RPMI7951 (cell line): Measurements from ENCODE around the gene BBIP1. TPM values are rescaled to one million over a fixed set of nuclear protein-coding genes. Genes with fewer than 3 reads are reported as not detected.
A peak's percentile ranks its signal among the peaks of the same experiment; 100 is the strongest.
"Not testable (repeated sequence)": the region's sequence is repeated elsewhere in the genome, so short reads cannot be mapped to it uniquely, and the experiment has no call there.

Experiments
- DNase-seq: peaks from one replicate; pipeline ENCODE4 v3.0.0-alpha.2; 2012; ENCODE audit warnings: low read depth
- total RNA-seq: library from RNA; depleted of rRNA; stranded (reverse); fragments of >200 nt; shearing (Covaris generic); gene quantifications from 2 replicates; pipeline ENCODE4 v1.2.3, GENCODE V29; 2014

The BBIP1 gene
- total RNA-seq, 1 experiment from 2014 or later = 37.7 TPM

DNA sequence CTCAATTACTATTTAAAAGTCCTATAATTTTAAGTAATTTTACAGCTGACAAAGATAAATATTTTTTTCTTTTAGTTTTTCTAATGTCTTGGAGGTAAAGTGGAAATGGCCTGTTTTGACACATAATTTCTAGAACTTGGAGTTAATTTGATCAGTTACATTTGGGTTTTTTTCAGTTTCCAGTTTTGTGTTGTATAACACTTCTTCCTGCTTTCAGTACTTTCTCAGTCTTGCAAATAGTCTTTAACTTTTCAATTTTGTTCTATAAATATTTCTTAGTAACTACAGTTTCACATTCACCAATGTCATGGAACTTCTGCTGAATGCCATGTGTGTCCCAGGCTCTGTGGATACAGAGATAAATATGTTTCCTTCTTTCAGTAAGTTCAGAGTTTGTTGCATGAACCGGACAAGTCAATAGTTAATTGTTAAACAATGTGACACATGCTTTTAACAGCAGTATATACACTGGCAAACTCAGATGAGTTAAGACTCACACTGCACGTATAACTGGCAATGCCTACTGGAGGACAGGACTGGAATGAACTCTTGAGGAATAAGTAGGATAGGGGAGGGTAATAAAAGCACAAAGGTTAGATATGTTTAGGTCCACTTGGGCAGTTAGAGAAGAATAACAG, 5.0 kb upstream of the BBIP1 start:
- peak; percentile 7 for DNase-seq

DNA sequence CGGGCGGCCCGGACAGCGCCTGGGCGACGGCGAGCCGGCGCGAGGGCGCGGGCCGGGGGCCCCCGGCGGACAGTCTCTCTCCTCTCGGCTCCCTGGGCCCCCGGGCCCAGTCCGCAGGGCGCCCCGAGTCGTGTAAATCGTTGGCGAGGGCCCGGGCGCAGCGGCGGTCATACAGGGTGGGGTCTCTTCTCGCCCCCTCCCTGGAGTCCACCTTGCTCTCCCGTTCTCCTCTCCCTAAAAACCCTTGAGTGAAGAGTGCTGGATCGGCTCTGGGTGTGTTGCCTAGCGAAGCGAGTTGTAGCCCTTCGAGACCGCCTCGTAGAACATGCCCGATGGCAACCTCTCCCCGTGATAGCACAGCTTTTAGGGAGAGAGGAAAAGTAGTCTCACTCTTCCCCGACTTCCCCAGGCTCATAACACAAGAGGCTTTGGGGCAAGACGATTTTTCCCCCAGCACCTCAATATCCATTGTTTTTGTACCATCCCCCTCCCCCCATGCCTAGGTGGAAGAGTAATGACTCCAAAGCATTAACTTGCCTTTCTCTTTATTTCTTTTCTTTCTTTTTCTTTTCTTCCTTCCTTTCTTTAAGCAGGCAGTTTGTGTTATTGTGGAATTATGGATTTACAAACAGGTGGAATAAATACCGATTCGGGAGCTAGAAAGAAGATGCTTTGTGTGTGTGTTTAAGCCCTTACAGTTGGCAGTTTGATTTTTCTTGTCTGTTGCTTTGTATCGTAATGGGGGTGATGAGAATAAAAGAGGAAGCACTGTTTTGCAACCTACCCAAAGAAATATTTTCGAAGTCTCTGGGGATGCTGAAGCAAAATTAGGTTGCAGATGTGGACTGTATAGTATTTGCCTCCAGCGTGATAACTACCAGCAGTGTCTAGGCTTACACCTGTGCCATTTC, 1.2 kb upstream of the BBIP1 start:
- DNase-seq = peak; percentile 35

DNA sequence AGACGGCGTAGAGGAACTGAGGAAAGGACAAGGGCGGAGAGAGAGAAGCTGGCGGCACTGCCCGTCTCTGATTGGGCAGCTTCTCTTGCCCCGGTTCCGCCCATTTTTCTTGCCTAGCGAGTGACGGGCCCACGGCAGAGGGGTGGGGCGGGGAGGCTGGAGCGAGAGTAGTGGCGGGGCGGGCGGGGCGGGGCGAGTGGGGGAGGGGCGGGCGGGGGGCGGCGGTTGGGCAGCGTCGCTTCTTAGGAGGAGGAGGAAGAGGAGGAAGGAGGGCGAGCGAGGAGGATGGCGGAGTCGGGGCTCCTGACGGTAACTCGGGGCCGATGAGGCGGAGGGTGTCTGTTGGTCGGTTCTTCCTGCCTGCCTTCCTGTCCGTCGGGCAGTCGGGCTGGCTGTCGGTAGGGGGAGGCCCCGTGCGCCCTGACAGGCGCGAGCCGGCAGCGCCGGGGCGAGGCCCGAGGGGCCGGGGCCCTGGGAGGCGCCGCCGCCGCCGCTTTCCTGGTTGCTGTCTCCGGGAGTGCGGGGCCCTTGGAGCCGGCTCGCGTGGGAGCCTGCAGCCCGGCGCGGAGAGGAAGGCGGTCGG, 460 bp upstream of the BBIP1 start, which contains the start of gene SHOC2:
Gene SHOC2 (plus strand): TSS at position 256 of the 583 bp plus-strand sequence. CDS start 44,755 bp downstream, outside the sequence.
- DNase-seq = no peak

DNA sequence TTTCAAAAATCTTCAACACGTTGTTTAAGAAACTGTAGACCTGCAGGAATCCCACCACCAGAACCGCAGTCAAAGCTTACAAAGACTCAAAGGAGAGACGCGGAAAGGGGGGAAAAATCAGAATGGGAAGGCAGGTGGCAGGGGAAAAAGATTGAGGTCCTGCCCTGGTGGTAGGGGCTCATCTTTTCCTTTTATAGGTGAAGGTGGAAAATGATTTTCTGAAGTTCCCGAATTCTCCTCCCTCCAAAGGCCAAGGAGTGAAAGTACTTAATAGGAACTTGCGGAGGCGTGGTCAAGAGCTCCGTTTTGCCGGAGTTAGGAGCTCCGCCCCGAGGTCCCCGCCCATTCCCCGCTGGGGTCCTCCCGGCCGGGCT, 724 bp downstream of the BBIP1 start:
- DNase-seq = peak; percentile 93

DNA sequence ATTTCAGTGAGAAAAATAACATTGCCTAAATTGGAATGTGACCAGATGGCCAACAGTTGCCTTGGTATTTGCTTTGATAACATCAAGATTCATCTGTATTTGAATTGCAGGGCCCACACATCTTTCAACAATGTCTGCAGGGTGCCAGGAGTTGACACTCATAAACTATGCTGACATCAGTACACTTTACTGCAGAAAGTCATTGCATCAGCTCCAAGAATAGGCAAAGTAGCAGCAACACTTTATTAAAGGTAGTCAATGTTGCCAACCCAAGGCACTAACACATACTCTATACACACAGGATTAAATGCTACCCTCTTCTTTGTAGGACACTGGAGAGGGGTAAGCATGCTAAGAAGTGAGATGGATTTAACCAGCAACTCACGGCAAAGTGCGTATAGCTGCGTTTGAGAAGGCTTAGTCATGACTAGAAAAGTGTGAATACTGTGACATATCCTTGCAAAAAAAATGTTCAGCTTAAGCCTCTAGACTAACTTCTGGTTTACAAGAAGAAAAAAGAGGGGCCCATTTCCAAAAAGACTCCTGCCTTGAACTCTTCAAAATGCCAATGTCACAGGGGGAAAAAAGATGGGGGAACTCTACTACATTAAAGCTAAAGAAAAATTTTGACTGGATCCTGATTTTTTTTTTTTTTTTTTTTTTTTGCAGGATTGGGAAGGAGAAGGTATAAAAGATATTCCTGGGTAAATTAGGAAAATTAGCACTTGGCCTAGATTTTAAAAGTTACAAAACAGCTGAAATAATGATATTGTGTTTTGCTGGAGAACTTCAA, 2.2 kb downstream of the BBIP1 start:
- DNase-seq = peak; percentile 23

DNA sequence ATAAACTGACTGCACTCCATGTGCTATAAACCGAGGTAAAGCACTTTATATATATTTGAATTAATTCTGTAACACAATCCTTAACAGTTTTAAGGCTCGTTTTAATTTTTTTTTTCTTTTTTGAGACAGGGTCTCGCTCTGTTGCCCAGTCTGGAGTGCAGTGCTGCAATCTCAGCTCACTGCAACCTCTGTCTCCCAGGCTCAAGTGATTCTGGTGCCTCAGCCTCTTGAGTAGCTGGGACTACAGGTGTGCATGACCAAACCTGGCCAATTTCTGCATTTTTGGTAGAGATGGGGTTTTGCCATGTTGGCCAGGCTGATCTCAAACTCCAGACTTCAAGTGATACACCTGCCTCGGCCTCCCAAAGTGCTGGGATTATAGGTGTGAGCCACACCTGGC, 3.4 kb downstream of the BBIP1 start:
- DNase-seq = not testable (repeated sequence)

DNA sequence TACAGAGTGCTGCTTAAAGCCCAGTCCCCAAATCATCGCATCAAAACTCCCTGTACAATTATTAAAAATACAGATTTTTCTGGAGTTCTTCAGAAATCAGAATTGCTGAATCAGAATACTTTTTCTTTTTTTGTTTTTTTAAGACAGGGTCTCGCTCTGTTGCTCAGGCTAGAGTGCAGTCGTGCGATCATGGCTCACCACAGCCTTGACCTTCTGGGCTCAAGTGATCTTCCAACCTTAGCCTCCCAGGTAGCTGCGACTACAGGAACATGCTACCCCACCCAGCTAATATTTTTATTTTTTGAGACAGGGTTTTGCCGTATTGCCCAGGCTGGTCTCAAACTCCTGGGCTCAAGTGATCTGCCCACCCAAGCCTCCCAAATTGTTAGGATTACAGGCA, 3.9 kb downstream of the BBIP1 start:
- DNase-seq = no peak

DNA sequence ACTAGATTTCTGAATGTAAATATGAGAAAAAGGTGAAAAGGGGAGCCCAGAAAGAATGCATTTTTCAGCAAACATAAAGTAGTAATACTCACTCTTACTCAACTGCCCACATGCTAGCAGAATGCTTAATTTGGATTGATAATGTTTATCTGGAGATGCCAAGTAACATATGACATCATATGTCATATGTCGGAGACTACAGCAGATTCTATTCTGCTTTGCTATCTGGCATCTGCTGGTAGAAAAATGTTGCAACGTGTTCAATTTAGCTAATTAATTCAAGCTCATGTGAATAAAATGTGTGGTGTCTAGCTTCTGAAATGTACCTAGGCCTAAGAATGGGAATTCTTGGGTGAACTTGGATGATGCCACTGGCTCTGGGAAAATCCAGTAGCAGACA, 4.5 kb downstream of the BBIP1 start:
- no peak for DNase-seq

DNA sequence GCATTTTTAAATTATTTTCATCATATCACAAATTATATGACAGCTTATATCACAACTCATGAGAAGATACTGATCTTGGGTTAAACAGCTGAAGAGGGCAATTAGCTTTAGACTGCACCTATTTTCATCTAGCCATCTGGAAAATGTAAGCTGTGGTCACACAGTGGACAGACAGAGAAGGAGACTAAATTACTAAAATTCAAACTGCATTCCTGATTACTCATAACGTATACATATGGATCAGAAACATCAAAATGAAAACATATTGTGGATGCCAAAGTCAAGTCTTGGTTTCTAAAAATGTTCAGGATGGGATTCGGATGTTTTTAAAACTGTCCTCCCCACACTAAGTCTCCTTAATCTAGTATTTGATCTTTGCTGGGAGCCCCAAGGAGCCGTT, 6.6 kb downstream of the BBIP1 start:
- DNase-seq = peak; percentile 47

DNA sequence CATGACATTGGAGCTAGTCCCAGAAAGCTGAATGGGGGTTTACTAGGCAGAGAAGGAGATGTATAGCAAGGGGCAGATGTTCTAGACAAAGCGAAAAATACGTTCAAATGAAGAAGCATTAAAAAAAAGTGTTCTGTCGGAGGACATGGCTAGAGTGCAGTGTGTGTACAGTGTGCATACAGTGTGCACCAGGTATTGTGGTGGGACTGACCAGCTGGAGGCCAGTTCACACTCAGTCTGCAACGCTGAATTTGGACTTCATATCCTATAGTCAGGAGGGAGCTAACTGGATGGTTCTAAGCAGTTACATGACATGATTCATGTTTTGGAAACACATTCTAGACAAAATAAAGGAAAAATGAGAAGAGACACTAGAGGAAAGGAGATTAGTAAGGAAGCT, 8.8 kb downstream of the BBIP1 start:
- no peak for DNase-seq

DNA sequence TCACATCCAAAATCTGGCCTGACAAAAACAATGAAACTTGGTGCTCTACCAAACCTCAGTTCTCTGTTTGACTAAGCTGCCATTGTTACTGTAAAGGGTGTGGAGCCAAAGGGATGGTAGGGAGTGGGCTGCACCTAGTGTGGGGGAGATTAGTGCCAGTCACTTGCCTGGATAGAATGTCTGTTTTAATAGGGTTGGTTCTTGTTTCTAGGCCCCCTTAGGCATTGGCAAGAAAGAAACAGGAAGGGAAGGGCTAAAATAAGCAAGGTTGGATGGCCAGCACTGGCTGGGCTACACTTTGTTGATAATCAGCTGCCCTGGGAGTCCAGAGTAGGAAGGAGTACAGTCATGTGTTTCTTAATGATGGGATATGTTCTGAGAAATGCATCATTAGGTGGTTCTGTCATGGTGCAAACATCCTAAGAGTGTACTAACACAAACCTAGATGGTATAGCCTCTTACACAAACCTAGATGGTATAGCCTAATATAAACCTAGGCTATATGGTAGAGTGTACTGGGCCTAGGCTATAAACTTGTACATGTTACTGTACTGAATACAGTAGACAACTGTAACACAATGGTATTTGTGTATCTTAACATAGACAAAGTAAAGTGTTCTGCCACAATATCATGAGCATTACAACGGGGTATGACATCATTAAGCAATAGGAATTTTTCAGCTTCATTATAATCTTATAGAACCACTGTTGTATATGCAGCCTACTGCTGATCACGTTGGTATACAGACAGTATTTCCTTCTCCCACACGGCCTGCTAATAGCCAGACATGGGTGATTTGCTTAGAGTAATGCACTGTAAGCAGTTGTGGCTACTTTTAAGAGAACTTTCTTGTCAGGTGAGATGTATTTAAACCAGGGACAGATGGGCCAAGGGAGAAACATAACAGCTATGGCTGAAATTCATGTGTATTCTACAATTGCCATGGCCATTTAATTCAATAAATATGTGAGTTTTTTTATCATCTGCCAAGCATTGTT, 15.4 kb downstream of the BBIP1 start:
- no peak for DNase-seq

DNA sequence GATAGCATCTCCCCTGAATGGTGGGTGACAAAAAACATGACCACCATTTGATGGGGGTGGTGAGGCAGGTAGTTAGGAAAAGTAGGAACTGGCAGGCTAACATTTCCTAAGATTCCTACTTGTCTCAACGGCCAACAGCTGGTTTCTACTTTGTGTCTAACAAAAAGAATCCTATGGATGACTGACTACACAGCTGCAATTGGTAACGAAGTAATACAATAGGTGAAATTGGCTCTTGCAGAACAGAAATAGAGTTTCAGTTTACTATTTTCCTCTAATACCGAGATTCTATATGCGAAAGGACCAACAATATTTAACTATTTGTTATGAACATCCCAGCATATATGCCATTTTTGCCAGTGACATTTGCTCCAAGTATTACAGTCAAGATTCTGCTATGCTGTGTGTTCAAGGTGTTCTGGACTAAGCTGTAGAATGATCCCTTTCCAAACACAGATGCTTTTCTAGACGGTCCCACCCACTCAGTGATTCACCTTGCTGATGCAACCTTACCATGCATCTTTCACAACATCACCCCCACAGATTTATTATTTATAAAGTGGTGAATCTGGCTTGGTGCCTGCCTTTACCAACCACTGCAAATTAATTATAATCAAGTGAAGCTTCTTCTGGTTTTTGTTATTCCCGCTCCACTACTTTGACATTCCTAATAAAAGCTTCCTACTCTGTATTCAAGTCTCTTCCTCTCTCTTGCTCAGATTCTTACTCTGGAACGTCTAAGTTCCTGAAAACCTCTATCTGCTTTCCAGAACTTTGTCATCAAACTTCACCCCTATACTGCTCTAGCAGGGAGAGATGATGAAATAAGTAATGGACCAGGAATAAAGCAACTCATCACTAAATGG, 16.8 kb downstream of the BBIP1 start:
- DNase-seq = peak; percentile 34

DNA sequence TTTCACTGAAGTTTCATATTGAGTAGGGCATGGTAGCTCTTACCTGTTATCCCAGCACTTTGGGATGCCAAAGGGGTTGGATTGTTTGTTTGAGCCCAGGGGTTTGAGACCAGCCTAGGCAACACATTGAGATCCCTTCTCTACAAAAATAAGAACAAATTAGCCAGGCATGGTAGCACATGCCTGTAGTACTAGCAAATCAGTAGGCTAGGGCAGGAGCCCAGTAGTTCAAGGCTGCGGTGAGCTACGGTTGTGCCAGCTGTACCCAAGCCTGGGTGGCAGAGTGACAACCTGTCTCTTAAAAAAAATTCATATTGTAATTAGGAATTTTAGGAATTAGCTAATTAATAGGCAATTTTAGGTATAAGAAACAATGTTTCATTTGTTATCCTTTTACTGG, 18.0 kb downstream of the BBIP1 start:
- no peak for DNase-seq

DNA sequence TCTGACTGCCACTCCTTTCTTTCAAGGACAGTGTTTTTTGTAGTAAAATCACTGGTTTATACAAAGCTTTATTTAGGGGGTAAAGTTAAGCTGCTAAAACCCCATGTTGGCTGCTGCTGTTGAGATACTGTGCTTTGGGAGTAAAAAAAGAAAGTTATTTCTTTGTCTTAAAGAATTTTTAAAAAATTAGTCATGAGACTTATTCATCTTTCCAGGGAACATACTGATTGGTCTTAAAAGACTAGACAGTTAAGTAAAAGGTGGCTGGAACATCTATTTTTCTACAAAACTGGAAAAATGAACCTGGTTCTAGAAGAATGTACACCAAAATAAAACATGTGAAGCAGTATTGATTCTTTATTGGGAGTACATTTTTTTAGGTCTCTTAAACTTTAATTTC, 20.6 kb downstream of the BBIP1 start:
- DNase-seq = no peak

DNA sequence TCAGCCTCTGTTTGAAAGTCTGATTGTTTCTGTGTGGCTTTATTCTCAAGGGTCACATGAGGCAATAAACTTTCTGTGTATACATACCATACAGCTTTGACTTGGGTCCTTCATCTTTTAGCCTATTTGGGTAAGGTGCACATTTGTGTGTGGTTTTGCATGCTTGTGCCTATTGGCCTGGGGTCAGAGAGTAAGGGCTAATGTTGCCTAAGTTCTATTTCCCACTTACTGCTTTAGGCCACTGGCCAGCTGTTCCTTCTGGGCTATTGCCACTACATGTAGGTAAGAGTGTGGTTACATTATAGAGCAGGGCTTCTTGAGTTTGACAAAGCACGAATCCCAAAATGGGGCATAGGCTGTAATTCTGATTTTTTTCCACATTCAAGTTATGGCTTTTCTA, 21.8 kb downstream of the BBIP1 start:
- DNase-seq = no peak

DNA sequence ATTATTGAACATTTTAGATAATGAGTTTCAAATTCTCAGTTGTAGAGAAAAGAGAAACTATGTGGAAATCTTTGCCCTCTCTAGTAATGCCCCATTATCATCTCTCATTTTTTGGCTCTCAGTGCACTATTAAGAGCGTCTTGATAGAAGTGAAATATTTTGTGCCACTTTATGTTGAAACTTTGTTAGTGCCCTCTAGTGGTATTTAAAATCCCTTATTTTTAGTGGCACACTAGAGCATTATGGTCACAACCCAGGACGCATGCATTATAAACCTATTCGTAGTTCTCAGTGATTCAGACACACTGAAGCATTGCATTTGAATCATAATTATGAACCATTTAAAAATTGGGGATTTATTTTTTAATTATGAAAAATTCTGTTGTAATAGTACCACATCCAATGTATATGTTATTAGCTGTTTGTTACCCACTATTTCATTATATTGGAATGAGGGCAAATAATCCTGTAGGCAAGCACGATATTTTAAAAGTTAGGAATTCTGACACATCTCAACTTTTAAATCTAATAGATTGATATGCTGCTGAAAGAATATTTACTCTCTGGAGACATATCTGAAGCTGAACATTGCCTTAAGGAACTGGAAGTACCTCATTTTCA, 25.3 kb downstream of the BBIP1 start:
- DNase-seq = peak; percentile 34

DNA sequence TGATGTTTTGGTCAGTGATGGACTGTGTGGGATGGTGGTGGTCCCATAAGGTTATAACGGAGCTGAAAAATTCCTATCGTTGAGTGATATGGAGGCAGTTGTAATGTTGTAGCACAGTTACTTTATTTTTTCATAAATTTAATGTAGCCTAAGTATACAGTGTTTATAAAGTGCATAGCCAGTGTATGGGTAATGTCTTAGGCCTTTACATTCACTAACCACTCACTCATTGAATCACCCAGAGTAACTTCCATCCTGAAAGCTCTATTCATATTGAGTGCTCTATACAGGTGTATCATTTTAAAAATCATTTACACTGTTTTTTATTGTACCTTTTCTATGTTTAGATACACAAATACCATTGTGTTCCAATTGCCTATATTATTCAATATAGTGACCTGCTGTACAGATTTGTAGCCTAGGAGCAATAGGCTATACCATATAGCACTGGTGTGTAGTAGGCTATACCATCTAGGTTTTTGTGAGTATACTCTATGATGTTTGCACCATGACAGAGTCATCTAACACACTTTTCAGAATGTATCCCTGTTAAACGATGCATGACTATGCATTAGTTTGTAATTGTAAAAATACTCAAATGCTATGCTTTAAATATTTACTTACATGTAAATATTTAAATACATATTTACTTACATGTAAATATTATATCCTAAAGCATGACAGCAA, 26.2 kb downstream of the BBIP1 start:
- no peak for DNase-seq

DNA sequence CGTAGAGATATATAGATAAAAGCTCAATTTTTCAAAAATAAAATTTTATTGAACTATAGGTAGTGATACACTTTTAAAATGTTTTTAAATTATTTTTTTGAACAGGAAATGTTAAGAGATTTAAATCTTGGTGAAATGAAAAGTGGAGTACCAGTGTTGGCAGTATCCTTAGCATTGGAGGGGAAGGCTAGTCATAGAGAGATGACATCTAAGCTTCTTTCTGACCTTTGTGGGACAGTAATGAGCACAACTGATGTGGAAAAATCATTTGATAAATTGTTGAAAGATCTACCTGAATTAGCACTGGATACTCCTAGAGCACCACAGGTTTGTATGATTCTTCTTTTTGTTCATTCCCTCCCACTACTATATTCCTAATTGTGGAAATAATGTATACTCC, 31.4 kb downstream of the BBIP1 start:
- DNase-seq = no peak
